ENCODE data around the gene KIF11.

KIF11 gene

GRCh38 chr10:92571649-92572048 is 21.3 kb upstream of the KIF11 start:
- H3K36me3 ChIP-seq (replicated peaks), result no peaks in the 10 kb centered on the region
- in situ Hi-C loops (cut with HindIII; ENCODE audit: low pct_ligation_motif_present, low sequenced_read_pairs), result no loop called here
- no peak overlapping the region for H3K4me3 ChIP-seq (ENCODE audit: low read depth, low read length)
- no peak overlapping the region for H3K27ac ChIP-seq
- no peaks in the 10 kb centered on the region for H3K27me3 ChIP-seq (replicated peaks)
- no peak for DNase-seq
- TF ChIP-seq, protein P1, sequence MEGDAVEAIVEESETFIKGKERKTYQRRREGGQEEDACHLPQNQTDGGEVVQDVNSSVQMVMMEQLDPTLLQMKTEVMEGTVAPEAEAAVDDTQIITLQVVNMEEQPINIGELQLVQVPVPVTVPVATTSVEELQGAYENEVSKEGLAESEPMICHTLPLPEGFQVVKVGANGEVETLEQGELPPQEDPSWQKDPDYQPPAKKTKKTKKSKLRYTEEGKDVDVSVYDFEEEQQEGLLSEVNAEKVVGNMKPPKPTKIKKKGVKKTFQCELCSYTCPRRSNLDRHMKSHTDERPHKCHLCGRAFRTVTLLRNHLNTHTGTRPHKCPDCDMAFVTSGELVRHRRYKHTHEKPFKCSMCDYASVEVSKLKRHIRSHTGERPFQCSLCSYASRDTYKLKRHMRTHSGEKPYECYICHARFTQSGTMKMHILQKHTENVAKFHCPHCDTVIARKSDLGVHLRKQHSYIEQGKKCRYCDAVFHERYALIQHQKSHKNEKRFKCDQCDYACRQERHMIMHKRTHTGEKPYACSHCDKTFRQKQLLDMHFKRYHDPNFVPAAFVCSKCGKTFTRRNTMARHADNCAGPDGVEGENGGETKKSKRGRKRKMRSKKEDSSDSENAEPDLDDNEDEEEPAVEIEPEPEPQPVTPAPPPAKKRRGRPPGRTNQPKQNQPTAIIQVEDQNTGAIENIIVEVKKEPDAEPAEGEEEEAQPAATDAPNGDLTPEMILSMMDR (IDR thresholded peaks at IDR 0.05; ENCODE audit: low read depth, low read length, missing control alignments), result no peak

GRCh38 chr10:92572362-92573090 is 20.4 kb upstream of the KIF11 start:
- TF ChIP-seq, protein P1 (IDR thresholded peaks at IDR 0.05; ENCODE audit: low read depth, low read length, missing control alignments), result no peak
- in situ Hi-C loops (cut with HindIII; ENCODE audit: low pct_ligation_motif_present, low sequenced_read_pairs), result no loop called here
- no peak for DNase-seq
- H3K27me3 ChIP-seq (replicated peaks), result no peaks in the 10 kb centered on the region
- no peak overlapping the region for H3K27ac ChIP-seq
- no peaks in the 10 kb centered on the region for H3K36me3 ChIP-seq (replicated peaks)
- peak overlapping the region; percentile 81 for H3K4me3 ChIP-seq (ENCODE audit: low read depth, low read length)

GRCh38 chr10:92573091-92573797 is 19.7 kb upstream of the KIF11 start:
- no peak for DNase-seq
- peak overlapping the region; percentile 48 for H3K27ac ChIP-seq
- no peaks in the 10 kb centered on the region for H3K36me3 ChIP-seq (replicated peaks)
- in situ Hi-C loops (cut with HindIII; ENCODE audit: low pct_ligation_motif_present, low sequenced_read_pairs), result no loop called here
- H3K27me3 ChIP-seq (replicated peaks), result no peaks in the 10 kb centered on the region
- H3K4me3 ChIP-seq (ENCODE audit: low read depth, low read length), result peak overlapping the region; percentile 81
- TF ChIP-seq, protein P1 (IDR thresholded peaks at IDR 0.05; ENCODE audit: low read depth, low read length, missing control alignments), result peak; percentile 35

- TF ChIP-seq, protein P1 (IDR thresholded peaks at IDR 0.05; ENCODE audit: low read depth, low read length, missing control alignments), result peak; percentile 90
- Histone ChIP-seq H3K27ac (peak within 1 kb of the TSS; percentile 48), H3K36me3 (replicated peaks) (no peaks in the 10 kb centered on the region), H3K4me3 (ENCODE audit: low read depth, low read length) (peak within 1 kb of the TSS; percentile 81), H3K27me3 (replicated peaks) (no peaks in the 10 kb centered on the region)
- in situ Hi-C loops (cut with HindIII; ENCODE audit: low pct_ligation_motif_present, low sequenced_read_pairs), result no loop called here
- DNase-seq, result peak; percentile 74
Measured at GRCh38 chr10:92573798-92574547, 19.0 kb upstream of the KIF11 start, which contains the start of gene IDE. TSS of gene IDE (minus strand) at chr10:92574093. CDS start at chr10:92574019, 74 bp downstream.

DNA sequence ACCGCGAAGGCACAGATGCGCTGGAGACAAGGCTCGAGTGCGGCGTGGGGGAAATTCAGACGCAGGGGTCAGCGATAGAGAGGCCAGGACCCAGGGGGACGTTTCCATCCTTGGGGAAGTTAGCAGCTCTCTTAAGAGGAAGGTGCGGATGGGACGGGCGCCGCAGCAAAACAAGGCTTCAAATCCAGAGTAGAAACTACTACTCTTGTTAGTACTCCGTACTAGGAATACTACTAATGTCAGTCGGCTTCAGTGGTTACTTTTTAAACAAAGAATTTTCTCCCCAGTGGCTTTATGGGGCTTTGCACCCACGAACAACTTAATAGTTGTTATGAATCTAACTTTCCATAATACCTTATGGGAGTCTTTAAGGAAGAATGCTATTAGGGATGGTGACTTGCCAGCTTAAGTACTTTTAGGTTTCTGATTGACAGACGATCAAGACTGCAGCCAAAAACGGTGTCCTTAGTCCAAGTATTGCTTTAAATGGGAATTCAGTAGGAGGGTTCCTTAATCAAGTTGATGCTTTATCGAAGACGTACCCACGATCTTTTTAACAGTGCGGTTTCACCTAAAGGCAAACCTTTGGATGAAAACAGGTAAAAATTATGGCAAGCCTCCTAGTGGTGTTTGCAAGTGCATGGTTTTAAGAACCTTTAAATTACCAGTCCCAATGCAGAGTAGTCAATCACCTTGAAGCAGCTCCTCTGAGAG is 18.2 kb upstream of the KIF11 start:
- no peaks in the 10 kb centered on the region for H3K27me3 ChIP-seq (replicated peaks)
- in situ Hi-C loops (cut with HindIII; ENCODE audit: low pct_ligation_motif_present, low sequenced_read_pairs), result no loop called here
- H3K27ac ChIP-seq, result peak overlapping the region; percentile 48
- TF ChIP-seq, protein P1 (IDR thresholded peaks at IDR 0.05; ENCODE audit: low read depth, low read length, missing control alignments), result peak; percentile 26
- no peaks in the 10 kb centered on the region for H3K36me3 ChIP-seq (replicated peaks)
- peak overlapping the region; percentile 81 for H3K4me3 ChIP-seq (ENCODE audit: low read depth, low read length)
- DNase-seq, result peak; percentile 32

Measured in brain microvascular endothelial cell (primary cell).